Measurements from ENCODE around the gene TLNRD1.

Gene TLNRD1

DNA sequence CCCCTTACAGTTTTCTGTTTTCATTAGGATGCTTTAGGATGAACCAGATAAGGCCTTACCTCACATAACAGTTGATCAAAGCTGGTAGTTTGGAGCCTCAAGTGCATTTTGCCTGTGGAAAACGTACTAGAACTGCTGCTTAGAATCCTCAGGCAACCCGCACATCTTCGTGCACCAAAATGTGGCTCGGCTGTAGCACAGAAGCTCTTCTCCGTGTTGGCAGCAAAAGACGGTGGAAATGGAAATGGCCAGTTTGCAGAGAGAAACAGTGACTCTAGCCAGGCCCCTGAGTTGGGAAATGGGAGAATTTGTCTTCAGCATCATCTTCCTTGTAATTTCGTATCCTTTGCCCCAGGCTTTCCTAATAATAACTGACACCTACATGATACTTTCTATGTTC is 20.6 kb downstream of the TLNRD1 start:
- no peaks in the 10 kb centered on the region for H3K36me3 ChIP-seq (ENCODE audit: insufficient read depth, low read length)
- peaks cover 11% of the 10 kb centered on the region; the same call in 1 of the 2 replicates for H3K4me1 ChIP-seq (ENCODE audit: insufficient read depth, low read length)
- H3K9ac ChIP-seq (ENCODE audit: low read depth, low read length), result no peak overlapping the region
- H3K9me3 ChIP-seq (ENCODE audit: control insufficient read depth, insufficient read depth, low read length), result no peaks in the 10 kb centered on the region

DNA sequence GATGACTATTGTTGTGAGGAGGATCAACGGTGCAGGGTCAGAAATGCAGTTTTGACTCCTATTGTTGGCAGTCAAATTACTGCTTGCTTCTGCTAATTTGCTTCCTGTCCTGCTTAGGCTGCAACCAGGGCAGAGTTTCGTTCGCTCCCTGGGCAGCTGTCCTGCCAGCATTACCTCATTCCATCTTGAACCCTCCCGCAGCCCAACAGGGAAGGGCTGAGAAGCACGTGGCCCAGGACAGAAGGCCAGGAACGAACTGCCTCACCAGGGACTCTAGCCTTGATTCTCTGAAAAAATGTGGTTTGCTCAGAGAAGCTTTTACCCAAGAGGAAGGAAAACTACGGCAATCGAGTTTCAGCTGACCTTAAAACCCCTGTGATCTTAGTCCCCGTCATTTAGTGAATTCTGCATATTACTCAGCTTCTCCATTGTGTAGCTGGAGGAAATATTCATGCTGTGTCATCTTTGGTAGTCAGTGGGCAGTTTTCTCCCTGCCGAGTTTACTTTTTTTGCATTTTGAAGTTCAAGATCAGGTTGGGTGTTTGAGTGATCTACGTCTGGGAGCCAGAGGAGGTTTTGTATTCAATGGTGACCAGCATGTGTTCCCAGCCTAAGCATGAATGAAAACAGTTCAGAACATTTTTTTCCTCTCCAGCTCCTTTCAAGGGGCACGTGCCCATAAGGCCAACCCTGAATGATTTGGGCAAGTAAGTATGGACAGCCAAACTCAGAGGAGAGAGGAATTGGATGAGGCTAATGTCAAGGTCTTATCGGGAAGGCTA is 23.0 kb downstream of the TLNRD1 start:
- no peaks in the 10 kb centered on the region for H3K9me3 ChIP-seq (ENCODE audit: control insufficient read depth, insufficient read depth, low read length)
- no peaks in the 10 kb centered on the region for H3K36me3 ChIP-seq (ENCODE audit: insufficient read depth, low read length)
- no peak overlapping the region for H3K9ac ChIP-seq (ENCODE audit: low read depth, low read length)
- H3K4me1 ChIP-seq (ENCODE audit: insufficient read depth, low read length), result peaks cover 11% of the 10 kb centered on the region; the same call in 1 of the 2 replicates

DNA sequence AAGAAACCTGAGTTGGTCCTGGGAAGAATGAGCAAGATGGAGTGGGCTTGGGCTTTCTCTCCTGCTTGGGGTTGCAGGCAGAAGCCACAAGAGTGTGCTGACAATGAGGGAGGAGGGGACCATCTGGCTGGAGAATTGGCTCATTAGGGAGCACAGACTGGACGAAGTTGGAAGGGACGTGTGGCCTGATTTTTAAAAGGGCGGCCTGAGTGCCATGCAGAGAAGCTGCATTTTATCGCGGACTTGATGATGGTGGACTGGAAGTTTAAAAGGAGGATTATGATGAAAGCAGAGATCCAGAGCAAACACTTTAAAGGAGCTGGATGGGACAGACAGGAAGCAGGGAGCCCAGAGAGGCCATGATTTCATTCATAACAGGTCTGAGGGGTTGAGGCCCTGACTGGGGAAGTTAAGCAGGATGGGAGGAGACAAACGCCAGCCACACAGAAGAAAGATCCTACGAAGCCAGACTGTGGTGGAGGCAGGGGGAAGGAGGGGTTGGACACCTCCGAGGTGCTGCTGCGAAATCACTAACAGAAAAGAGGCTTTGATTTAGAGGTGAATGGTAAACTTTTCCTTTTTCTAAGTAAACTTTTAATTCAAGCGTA is 23.6 kb downstream of the TLNRD1 start:
- H3K9ac ChIP-seq (ENCODE audit: low read depth, low read length), result no peak overlapping the region

DNA sequence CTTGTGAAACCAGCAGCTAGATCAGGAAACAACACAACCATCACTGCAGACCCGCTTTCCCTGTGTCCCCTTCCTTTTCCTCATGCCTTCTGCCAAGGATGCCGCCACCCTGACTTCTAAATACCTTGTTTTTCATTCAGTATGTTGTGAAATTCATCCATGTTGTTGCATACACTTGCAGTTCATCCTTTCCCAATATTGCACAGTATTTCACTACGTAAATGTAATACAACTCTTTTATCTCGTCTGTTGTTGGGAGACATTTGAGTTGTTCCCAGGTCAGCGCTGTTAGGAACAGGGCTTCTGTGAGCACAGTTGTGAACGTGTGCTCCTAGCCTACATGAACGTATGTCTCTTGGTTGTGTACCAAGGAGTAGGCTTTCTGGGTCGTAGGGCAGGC is 24.2 kb downstream of the TLNRD1 start:
- no peaks in the 10 kb centered on the region for H3K9me3 ChIP-seq (ENCODE audit: control insufficient read depth, insufficient read depth, low read length)
- H3K9ac ChIP-seq (ENCODE audit: low read depth, low read length), result no peak overlapping the region
- H3K4me1 ChIP-seq (ENCODE audit: insufficient read depth, low read length), result peaks cover 11% of the 10 kb centered on the region; the same call in 1 of the 2 replicates
- H3K36me3 ChIP-seq (ENCODE audit: insufficient read depth, low read length), result no peaks in the 10 kb centered on the region

More for the DNA sequence above, 23.6 kb downstream of the TLNRD1 start:
- H3K9me3 ChIP-seq (ENCODE audit: control insufficient read depth, insufficient read depth, low read length), result no peaks in the 10 kb centered on the region
- H3K4me1 ChIP-seq (ENCODE audit: insufficient read depth, low read length), result peaks cover 11% of the 10 kb centered on the region; the same call in 1 of the 2 replicates
- no peaks in the 10 kb centered on the region for H3K36me3 ChIP-seq (ENCODE audit: insufficient read depth, low read length)

DNA sequence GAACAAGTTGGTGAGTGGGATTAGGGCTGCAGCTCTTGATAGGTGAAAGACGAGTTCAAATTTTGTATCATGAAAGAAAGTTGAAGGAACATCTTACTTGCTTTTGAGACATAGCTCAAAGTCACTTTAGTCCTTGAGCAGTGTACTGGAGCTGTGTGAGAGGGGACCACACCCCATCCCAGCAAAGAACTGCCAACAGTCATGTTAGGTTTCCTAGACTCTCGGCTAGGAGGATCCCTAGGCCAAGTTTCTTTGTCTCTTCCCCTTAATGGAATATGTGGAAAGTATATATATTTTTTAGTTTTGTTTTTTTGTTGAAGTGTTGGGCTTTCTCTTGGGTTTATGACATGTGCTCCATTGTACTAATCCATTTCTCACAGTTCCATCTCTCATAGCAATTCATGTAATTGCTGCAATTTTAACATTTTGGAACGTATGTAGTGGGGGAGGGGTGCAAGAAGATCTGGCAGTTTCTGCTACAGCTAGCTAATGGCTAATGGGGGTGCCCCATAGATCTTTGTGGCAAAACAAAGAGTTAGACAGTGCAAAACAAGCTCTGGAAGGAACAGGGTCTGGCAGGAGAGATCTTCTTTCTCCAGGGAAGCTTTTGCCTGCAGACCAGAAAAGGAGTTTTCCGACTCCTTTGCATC is 25.1 kb downstream of the TLNRD1 start:
- no peak overlapping the region for H3K9ac ChIP-seq (ENCODE audit: low read depth, low read length)
- no peaks in the 10 kb centered on the region for H3K9me3 ChIP-seq (ENCODE audit: control insufficient read depth, insufficient read depth, low read length)
- no peaks in the 10 kb centered on the region for H3K36me3 ChIP-seq (ENCODE audit: insufficient read depth, low read length)
- peaks cover 11% of the 10 kb centered on the region; the same call in 1 of the 2 replicates for H3K4me1 ChIP-seq (ENCODE audit: insufficient read depth, low read length)

DNA sequence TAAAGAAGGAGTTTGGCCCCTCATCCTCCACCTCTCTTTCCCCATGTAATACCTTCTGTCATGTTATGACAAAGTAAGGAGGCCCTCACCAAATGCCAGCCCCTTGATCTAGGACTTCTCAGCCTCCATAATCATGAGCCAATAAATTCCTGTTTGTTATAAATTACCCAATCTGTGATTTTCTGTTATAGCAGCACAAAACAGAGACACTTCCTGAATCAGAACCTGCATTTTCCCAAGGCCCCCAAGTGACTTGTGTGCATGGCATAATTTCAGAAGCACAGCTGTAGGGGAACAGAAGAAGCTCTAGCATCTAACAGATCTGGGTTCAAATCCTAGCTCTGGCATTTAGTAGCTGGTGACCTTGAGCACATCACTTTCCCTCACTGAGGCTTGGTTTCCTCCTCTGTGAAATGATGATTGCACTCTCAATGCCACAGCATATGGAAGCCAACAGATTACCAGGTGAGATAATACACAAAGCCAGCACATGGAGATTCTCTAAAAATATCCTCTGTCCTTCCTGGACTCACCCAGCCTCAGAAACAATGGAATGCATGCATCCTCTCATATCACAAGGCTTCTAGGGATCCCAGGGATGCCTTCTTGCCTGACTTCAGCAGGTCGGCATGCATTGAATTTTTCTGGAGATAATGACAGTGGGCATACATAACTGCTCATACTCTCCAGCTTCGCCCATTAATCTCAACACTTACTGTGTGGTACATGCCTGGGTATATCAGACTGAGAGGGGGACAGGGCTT is 26.3 kb downstream of the TLNRD1 start:
- Histone ChIP-seq H3K9me3 (ENCODE audit: control insufficient read depth, insufficient read depth, low read length) (peaks cover 2% of the 10 kb centered on the region; the same call in 1 of the 2 replicates), H3K4me1 (ENCODE audit: insufficient read depth, low read length) (peaks cover 11% of the 10 kb centered on the region; the same call in 1 of the 2 replicates), H3K9ac (ENCODE audit: low read depth, low read length) (no peak overlapping the region), H3K36me3 (ENCODE audit: insufficient read depth, low read length) (no peaks in the 10 kb centered on the region)

DNA sequence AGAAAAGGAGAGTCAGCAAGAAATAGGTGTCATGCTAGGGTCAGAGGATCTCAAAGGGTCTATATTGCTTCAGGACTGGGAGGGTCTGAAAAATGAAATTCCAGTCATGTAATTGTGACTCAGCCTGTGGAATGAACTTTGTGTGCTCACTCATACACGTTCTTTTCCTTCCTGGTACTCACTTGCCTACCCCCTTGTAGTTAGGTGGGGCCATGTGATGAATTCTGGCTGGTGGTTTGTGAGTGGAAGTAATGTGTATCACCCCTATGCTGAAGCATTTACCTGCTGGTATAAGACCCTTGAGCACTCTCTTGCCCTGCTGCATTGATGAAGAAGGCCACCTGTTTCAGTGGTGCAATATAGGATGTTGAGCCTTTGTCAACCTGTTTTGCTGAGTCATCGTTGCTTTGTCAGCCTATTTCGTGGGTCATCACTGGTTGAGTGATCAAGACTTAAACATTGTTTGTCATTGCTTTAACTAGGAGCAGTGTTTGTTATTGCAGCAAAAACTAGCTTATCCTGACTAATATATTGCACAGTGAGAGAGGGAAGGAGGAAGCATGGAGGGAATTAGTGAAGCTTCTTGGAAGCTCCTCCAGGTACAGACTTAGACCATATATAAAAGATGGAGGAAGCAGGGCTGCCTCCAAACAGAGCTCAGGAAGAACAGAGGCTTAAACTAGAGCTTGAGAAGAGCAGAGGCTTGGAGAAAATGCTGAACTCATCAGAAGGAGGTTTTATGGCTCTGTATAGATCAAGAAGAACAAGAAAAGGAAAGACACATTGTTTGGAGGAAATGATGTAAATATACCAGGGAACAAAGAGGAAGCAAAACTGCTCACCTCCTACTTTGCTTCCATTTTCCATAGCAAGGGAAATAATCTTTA is 28.9 kb downstream of the TLNRD1 start:
- H3K4me1 ChIP-seq (ENCODE audit: insufficient read depth, low read length), result no peaks in the 10 kb centered on the region
- H3K9ac ChIP-seq (ENCODE audit: low read depth, low read length), result no peak overlapping the region
- peaks cover 2% of the 10 kb centered on the region; the same call in 1 of the 2 replicates for H3K9me3 ChIP-seq (ENCODE audit: control insufficient read depth, insufficient read depth, low read length)
- no peaks in the 10 kb centered on the region for H3K36me3 ChIP-seq (ENCODE audit: insufficient read depth, low read length)

DNA sequence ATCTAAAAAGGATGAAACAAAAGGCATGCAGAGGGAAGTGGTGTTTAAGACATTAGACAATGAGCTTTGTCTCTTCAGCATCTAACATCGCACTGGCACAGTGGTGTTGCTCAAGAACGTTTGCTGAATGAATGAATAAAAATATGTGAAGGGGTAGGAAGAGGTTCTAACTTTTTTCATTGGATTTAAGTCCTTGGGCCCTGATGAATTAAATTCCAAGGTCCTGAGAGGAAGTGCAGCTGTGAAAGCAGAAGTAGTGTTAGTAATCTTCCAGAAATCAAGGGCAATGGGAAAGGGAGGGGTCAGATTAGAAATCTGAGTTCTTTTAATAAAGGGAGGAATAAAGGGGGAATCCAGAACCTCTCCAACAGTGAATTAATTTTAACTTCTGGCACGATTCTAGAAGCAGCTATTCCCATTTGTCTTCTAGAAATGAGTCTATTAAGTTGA is 29.6 kb downstream of the TLNRD1 start:
- no peaks in the 10 kb centered on the region for H3K36me3 ChIP-seq (ENCODE audit: insufficient read depth, low read length)
- no peak overlapping the region for H3K9ac ChIP-seq (ENCODE audit: low read depth, low read length)
- H3K9me3 ChIP-seq (ENCODE audit: control insufficient read depth, insufficient read depth, low read length), result peaks cover 2% of the 10 kb centered on the region; the same call in 1 of the 2 replicates
- H3K4me1 ChIP-seq (ENCODE audit: insufficient read depth, low read length), result no peaks in the 10 kb centered on the region

DNA sequence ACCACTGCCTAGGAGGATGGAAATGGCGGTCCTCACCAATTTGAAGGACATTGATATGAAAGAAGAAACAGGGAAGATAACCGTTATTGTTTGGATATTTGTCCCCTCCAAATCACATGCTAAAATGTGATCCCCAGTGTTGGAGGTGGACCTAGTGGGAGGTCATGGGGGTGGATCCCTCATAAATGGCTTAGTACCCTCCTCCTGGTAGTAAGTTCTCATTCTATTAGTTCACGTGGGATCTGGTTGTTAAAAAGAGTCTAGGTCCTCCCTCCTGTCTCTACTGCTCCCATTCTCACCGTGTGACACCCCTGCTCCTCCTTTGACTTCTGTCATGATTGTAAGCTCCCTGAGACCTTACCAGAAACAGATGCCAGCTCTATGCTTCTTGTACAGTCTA is 30.5 kb downstream of the TLNRD1 start:
- peaks cover 2% of the 10 kb centered on the region; the same call in 1 of the 2 replicates for H3K9me3 ChIP-seq (ENCODE audit: control insufficient read depth, insufficient read depth, low read length)
- H3K4me1 ChIP-seq (ENCODE audit: insufficient read depth, low read length), result no peaks in the 10 kb centered on the region
- no peaks in the 10 kb centered on the region for H3K36me3 ChIP-seq (ENCODE audit: insufficient read depth, low read length)
- no peak overlapping the region for H3K9ac ChIP-seq (ENCODE audit: low read depth, low read length)

DNA sequence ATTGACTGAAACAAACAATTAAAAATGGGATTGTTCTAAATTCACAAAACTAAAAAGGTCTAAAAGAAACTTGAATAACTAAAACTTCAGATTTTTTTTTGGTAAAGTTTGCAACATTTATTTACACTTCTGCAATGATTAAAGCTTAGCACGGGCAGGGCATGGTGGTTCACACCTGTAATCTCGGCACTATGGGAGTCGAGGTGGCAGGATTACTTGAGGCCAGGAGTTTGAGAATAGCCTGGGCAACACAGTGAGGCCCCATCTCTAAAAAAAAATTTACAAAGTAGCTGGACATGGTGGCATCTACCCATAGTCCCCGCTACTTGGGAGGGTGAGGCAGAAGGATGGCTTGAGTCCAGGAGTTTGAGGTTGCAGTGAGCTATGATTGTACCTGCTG is 31.6 kb downstream of the TLNRD1 start:
- Histone ChIP-seq H3K4me1 (ENCODE audit: insufficient read depth, low read length) (no peaks in the 10 kb centered on the region), H3K9me3 (ENCODE audit: control insufficient read depth, insufficient read depth, low read length) (peaks cover 2% of the 10 kb centered on the region; the same call in 1 of the 2 replicates), H3K9ac (ENCODE audit: low read depth, low read length) (no peak overlapping the region), H3K36me3 (ENCODE audit: insufficient read depth, low read length) (no peaks in the 10 kb centered on the region)

DNA sequence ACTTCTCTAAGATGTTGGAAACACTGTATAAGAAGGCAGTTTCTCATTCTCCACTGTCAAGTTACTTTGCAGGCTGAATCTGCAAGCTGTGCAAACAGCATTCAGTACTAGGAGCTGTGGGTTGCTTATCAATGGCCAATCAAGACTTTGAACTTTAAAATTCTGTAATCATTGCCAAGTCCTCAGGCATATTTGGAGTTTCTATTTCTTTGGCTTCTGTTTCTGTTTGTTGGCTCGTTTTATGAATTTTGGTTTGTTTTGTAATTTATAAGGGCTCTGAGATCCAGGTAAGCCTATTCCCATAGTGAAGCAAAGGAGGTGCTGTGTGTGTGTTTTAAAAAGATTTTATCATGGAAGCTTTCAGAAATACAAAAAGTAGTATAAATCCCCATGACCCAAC is 32.1 kb downstream of the TLNRD1 start:
- no peak overlapping the region for H3K9ac ChIP-seq (ENCODE audit: low read depth, low read length)
- no peaks in the 10 kb centered on the region for H3K4me1 ChIP-seq (ENCODE audit: insufficient read depth, low read length)
- H3K9me3 ChIP-seq (ENCODE audit: control insufficient read depth, insufficient read depth, low read length), result peaks cover 2% of the 10 kb centered on the region; the same call in 1 of the 2 replicates
- H3K36me3 ChIP-seq (ENCODE audit: insufficient read depth, low read length), result no peaks in the 10 kb centered on the region

DNA sequence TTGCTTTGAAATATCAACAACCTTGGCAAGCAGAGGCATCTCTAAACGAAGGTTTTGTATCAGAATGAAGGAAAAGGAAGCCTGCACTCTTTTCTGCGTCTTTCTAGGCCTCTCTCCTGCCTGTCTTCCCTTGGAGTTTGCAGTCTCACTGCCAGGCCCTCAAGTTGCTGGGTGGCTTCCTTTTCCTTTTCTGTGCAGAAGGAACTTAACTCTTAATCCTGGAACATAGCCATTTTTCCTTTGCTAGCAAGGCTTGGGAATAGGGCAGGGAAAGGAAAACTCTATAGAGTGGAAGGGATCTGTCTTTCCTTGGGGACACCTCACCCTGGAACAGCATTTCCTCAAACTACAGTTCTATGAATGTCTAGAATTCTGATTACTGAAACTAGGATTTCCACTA is 32.8 kb downstream of the TLNRD1 start:
- Histone ChIP-seq H3K9ac (ENCODE audit: low read depth, low read length) (no peak overlapping the region), H3K36me3 (ENCODE audit: insufficient read depth, low read length) (no peaks in the 10 kb centered on the region), H3K4me1 (ENCODE audit: insufficient read depth, low read length) (no peaks in the 10 kb centered on the region), H3K9me3 (ENCODE audit: control insufficient read depth, insufficient read depth, low read length) (peaks cover 2% of the 10 kb centered on the region; the same call in 1 of the 2 replicates)

DNA sequence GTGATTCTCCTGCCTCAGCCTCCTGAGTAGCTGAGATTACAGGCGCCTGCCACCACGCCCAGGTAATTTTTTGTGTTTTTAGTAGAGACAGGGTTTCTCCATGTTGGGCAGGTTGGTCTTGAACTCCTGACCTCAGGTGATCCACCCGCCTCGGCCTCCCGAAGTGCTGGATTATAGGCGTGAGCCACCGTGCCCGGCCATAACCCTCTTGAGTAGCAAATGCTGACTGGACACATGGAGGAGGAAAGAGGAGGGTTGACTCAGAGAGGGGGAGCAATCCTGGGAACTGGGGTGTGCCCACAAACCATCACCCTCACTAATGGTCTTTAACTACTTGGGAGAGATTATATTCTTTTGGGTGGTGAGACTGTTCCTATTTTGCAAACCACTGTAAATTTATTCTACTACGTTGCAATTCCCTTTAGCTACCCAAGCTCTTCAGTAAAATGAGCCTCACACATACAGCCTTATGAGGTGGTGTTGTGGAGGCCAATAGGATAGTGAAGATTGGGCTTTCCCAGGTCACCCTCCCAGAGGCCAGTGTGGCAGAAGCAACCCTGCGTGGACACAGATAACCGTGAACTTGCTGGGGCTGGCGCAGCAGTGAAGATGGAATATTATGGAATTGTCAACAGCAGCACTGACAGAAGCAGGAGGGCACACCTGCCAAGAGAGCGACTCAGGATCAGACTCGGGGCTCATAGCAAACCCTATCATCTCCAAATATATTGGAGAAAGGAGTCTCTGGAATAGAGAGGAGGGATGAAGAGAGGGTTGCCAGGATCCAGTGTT is 37.4 kb downstream of the TLNRD1 start:
- H3K9me3 ChIP-seq (ENCODE audit: control insufficient read depth, insufficient read depth, low read length), result no peaks in the 10 kb centered on the region
- no peaks in the 10 kb centered on the region for H3K4me1 ChIP-seq (ENCODE audit: insufficient read depth, low read length)
- H3K9ac ChIP-seq (ENCODE audit: low read depth, low read length), result no peak overlapping the region
- no peaks in the 10 kb centered on the region for H3K36me3 ChIP-seq (ENCODE audit: insufficient read depth, low read length)

Measured in ES-I3 (cell line).